Activated CD4-positive, alpha-beta T cell treated with anti-CD3 and anti-CD28 coated beads, Interleukin-2, amount 50 U/mL, for 1 hour (primary cell): Measurements from ENCODE around the gene RHOJ.
"Not testable (repeated sequence)": the region's sequence is repeated elsewhere in the genome, so short reads cannot be mapped to it uniquely, and the experiment has no call there.

ENCODE experiments used
- DNase-seq: peaks from one replicate; pipeline ENCODE4 v3.0.0-alpha.2; 2020

Gene RHOJ

GRCh38 chr14:63269561-63270225, 65.5 kb downstream of the RHOJ start:
- DNase-seq: no peak

DNA sequence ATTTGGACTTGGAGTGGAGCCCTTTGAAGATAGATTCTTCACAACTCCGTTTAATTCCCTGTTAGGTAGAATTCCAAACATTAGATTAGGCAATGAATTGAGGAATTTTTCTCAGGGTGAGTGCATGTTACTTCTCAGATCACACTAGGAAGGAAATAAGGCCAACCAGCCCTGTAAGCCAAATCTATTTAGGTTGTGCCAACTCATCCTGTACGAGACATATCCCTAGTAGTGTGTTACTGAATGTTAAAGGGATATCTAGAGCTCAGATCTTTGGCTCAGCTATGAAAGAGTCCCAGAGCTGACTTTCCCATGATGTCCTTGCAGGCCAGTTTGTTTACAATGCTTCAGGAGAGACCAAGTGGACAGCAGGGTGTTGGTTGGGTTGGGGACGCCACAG, 68.9 kb downstream of the RHOJ start:
- no peak for DNase-seq

GRCh38 chr14:63273717-63274655, 69.7 kb downstream of the RHOJ start:
- no peak for DNase-seq

GRCh38 chr14:63275611-63276010, 71.4 kb downstream of the RHOJ start:
- DNase-seq: no peak

DNA sequence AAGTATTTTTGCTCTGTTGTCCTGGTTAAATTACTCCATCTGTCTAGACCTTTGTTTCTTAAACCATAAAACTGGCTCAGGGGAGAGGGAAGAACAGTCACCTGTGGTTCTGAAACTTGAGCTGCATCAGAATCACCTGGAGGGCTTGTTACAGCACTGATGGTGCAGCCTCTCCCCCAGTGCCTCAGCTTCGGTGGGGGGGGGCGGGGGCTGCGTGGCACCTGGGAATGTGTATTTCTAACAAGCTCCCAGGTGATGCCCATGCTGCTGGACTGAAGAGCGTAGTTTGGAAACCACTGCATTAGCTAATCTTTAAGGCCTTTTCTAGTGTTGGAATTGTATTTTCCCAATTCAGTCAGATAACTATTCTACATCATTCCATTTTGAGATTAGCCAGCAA, 71.8 kb downstream of the RHOJ start:
- DNase-seq: no peak

DNA sequence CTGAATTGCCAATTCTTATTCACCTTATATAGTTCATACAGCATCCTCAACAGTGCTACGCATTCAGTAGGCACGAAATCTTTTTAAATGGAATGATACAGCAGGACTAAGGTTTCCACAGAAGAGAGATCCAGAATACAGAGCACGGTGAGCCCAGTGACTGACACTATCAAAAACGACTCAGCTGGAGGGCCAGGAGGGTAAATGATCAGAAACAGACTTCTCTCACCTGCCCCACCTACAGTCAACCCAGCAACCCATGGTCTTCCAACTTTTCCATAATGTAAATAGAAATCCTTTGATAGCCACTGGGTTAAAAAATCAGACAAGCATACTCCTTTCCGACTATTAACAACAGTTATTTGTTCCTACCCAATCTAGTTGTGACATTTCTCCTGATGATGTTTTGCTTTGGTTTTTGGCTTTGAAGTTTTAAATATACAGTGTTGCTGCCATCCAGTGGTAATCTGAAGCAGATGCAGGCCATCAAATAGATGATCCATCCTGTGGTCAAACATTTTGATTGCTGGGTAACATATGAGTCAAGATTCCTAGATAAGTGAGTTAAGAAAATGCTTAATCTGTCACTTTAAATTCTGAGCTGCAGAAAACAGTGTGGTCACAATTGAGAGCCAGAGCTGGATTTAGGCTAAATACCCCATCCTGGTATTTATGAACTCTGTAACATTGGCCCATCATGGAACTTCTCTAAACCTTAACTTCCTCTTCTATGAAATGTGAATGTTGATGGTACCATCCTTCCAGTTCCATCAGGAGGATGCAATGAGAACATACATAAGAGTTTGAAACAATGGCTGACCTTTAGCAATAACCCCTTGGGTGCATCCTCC, 72.5 kb downstream of the RHOJ start:
- no peak for DNase-seq

- DNase-seq: no peak
Measured at GRCh38 chr14:63277591-63278183, 73.4 kb downstream of the RHOJ start.

GRCh38 chr14:63279933-63280332, 75.7 kb downstream of the RHOJ start:
- not testable (repeated sequence) for DNase-seq

DNA sequence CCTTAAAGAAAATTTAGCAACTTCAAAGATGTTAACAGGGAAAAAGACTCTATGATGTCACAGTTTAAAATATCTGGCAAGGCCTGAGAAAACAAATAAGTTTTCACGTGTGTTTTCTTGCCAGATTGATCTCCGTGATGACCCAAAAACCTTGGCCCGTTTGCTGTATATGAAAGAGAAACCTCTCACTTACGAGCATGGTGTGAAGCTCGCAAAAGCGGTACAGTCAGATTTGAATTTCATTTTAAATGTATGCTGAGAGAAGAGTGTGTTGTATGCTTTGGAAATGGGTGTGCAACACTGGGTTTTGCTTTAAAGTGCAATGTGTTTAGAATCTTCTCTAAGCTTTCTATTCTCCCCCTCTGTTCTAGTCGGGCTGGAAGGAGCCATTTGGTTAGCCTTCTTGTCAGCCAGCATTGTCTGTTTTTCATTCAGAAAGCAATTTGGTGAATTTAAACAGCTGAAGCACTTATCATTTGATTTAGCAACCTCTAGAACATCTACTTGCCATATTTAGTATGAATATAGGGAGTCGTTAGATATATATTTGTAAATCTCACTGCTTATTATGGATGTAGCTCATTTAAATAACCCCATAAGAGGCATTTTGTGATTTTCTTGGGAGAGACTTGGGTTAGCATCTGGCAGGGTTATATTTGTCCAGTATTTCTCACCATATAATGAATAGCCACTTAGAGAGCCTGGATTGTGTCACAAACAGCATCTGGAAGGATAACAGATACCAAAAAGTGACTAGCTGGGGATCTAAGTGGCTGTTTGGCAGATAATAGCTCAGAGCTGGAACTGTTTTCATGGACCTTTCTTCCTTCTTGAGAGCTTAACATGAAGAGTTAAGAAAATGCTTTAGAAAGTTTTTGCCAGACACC, 79.0 kb downstream of the RHOJ start:
- no peak for DNase-seq

GRCh38 chr14:63283884-63284248, 79.6 kb downstream of the RHOJ start:
- DNase-seq: no peak

DNA sequence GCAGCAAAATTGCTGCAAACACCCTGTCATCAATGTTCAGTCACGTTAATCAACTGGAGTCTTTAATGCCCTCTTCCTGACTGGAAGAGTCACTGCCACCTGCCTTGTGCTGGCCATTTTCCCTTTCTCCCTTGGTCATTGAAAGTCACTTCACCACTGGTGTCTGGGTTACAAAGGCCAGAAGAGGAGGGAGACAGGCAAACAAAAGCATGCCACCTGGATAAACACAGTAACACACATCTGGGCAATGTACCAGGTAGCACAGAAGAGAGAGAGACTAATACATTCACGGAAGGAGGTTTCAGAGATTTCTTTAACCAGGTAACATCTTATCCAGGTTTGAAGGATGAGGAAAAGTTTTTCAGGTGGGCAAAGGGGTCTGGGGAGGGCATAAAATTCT, 81.8 kb downstream of the RHOJ start:
- no peak for DNase-seq

DNA sequence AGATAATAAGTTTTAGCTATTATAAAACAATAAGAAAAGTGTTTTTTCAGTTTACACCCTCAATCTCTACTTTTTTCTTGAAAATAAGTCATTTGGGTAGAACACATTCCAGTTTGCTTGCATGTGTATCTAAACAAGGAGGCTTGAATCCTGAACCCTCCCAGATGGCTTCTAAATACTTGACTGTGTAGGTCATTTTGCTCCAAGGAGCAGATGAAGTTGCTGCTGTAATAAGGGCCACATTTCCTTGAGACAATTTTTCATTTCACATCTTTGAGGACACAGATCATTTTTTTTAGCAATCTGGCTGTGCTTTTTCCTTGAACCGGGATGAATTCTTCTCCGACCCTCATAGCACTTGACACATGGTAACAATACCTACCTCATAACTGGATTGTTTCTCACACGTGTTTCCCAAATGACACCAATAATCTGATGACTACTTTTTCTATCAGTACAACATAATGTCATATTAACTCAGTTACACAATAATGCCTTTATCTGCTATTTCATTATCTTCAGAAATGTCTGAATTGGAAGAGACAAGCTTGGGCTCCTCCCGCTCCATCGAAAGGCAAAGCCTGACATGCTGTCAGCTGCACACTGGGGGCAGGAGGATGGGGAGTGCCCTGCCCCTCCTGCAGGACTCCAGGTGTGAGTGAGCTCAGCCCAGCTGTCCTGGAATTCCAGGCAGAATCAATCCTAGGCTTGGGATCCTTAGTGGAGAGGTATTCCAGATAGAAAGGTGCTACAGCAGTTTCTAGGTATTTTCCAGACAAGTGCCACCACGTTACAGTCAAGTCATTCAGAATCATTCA, 83.6 kb downstream of the RHOJ start:
- no peak for DNase-seq

GRCh38 chr14:63288853-63289252, 84.6 kb downstream of the RHOJ start:
- DNase-seq: no peak

- DNase-seq: no peak
Measured at GRCh38 chr14:63290741-63291430, 86.6 kb downstream of the RHOJ start.

- no peak for DNase-seq
Measured at GRCh38 chr14:63292805-63293204, 88.6 kb downstream of the RHOJ start.

DNA sequence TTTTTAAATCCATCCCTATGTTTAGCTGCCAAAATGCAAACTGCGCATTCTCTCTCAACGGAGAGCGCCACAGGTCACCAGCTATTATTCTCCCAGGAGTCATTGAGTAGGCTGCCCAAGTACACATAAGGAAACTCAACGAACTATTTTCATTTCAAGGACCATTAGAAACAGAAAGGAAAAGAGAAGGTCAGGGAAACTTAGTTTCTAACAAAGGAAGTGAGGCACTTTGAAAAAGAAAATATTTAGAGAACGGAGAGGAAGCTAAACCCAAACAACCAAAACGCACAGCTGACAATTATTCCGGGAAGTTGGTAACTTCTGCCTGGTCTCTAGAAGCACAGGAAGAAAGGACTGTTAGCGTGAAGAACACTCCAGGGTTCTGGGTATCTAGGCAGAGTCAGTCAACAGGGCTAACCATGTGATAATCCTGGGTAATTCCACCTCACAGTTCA, 91.0 kb downstream of the RHOJ start:
- no peak for DNase-seq

DNA sequence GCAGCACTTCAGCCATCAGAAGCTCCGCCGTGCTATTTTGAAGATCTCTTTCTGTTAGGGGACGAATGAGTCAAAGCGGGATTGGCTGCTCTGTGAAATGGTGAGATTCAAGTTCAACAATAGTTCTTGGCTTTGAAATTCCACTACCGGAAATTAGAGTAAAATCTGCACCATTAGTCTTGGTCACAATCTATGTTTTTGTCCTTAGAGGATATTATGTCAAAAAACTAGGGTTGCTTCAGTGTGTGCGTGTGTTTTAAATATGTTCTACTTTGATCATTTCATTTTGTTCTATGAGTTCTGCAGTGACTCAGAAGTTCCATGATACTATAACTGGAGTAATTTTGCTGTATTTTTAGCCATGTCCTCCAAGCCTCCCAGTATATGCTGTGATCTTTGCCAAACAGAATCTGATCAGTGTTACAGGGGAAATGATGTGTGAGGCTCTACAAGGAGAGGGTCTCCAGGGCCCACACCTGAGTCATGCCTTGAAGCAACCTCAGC, 91.9 kb downstream of the RHOJ start:
- no peak for DNase-seq

- no peak for DNase-seq
Measured at GRCh38 chr14:63297372-63298063, 93.3 kb downstream of the RHOJ start.

- DNase-seq: no peak
Measured at GRCh38 chr14:63299351-63300110, 95.3 kb downstream of the RHOJ start.
